GM19463 (cell line): Measurements from ENCODE around the gene NUP210.

Experiments
- ATAC-seq: cut with Tn5 transposase; IDR thresholded peaks from one replicate; pipeline ENCODE4 v1.9.1; 2021; ENCODE audit warnings: mild to moderate bottlenecking, moderate library complexity; ENCODE audit not compliant: unreplicated experiment

Gene NUP210

GRCh38 chr3:13329746-13330145, 90.4 kb downstream of the NUP210 start:
- no peak for ATAC-seq

- ATAC-seq, result no peak
Measured at GRCh38 chr3:13325892-13326443, 94.2 kb downstream of the NUP210 start.

GRCh38 chr3:13324835-13325501, 95.2 kb downstream of the NUP210 start:
- no peak for ATAC-seq

GRCh38 chr3:13323822-13324221, 96.3 kb downstream of the NUP210 start:
- no peak for ATAC-seq

- ATAC-seq, result no peak
Measured at GRCh38 chr3:13322324-13322723, 97.8 kb downstream of the NUP210 start.

- ATAC-seq, result no peak
Measured at GRCh38 chr3:13319564-13320220, 100.4 kb downstream of the NUP210 start.

- ATAC-seq, result no peak
Measured at GRCh38 chr3:13318626-13319470, 101.3 kb downstream of the NUP210 start.

- ATAC-seq, result no peak
Measured at GRCh38 chr3:13317596-13318320, 102.4 kb downstream of the NUP210 start.

- ATAC-seq, result no peak
Measured at GRCh38 chr3:13316603-13317002, 103.5 kb downstream of the NUP210 start.

- no peak for ATAC-seq
Measured at GRCh38 chr3:13314877-13315276, 105.2 kb downstream of the NUP210 start.

GRCh38 chr3:13313813-13314212, 106.3 kb downstream of the NUP210 start:
- ATAC-seq, result no peak

- no peak for ATAC-seq
Measured at GRCh38 chr3:13309004-13309403, 111.1 kb downstream of the NUP210 start.

GRCh38 chr3:13308380-13308801, 111.7 kb downstream of the NUP210 start:
- no peak for ATAC-seq

- no peak for ATAC-seq
Measured at GRCh38 chr3:13307041-13307440, 113.1 kb downstream of the NUP210 start.

GRCh38 chr3:13305623-13306022, 114.5 kb downstream of the NUP210 start:
- no peak for ATAC-seq

- ATAC-seq, result no peak
Measured at GRCh38 chr3:13303410-13303809, 116.7 kb downstream of the NUP210 start.

GRCh38 chr3:13301286-13301987, 118.7 kb downstream of the NUP210 start:
- peak; percentile 86 for ATAC-seq

GRCh38 chr3:13300546-13301285, 119.4 kb downstream of the NUP210 start:
- no peak for ATAC-seq

- no peak for ATAC-seq
Measured at GRCh38 chr3:13299531-13300155, 120.5 kb downstream of the NUP210 start.
